ENCODE data around the gene PTPRU. TPM values are rescaled to one million over a fixed set of nuclear protein-coding genes. Genes with fewer than 3 reads are reported as not detected.

PTPRU gene
- total and polyA plus RNA-seq, 2 experiments from 2014 or later = 23.2 to 89.7 TPM

- Histone ChIP-seq H3K9me3 (ENCODE audit: low read depth) (no peaks in the 10 kb centered on the region), H3K27ac (no peak overlapping the region), H3K36me3 (no peaks in the 10 kb centered on the region), H3K27me3 (peaks cover 13% of the 10 kb centered on the region), H3K4me1 (ENCODE audit: low read depth) (peaks cover 9% of the 10 kb centered on the region), H3K4me3 (no peak overlapping the region)
- no peak for TF ChIP-seq CTCF (IDR thresholded peaks at IDR 0.05; ENCODE audit: low read depth, low read length)
- no peak for DNase-seq (ENCODE audit: low read depth in 1 of 2, low spot score in 1 of 2)
Measured at GRCh38 chr1:29354511-29355098, 118.3 kb downstream of the PTPRU start.

- Histone ChIP-seq H3K27me3 (peaks cover 13% of the 10 kb centered on the region), H3K27ac (no peak overlapping the region), H3K36me3 (no peaks in the 10 kb centered on the region), H3K9me3 (ENCODE audit: low read depth) (no peaks in the 10 kb centered on the region), H3K4me1 (ENCODE audit: low read depth) (peaks cover 9% of the 10 kb centered on the region), H3K4me3 (no peak overlapping the region)
- no peak for TF ChIP-seq CTCF (IDR thresholded peaks at IDR 0.05; ENCODE audit: low read depth, low read length)
- DNase-seq (ENCODE audit: low read depth in 1 of 2, low spot score in 1 of 2) = no peak
Measured at GRCh38 chr1:29355375-29355774, 119.1 kb downstream of the PTPRU start.

- peaks cover 5% of the 10 kb centered on the region for H3K27me3 ChIP-seq
- H3K4me3 ChIP-seq = no peak overlapping the region
- H3K4me1 ChIP-seq (ENCODE audit: low read depth) = peaks cover 9% of the 10 kb centered on the region
- DNase-seq (ENCODE audit: low read depth in 1 of 2, low spot score in 1 of 2) = no peak
- TF ChIP-seq CTCF (IDR thresholded peaks at IDR 0.05; ENCODE audit: low read depth, low read length) = no peak
- H3K36me3 ChIP-seq = no peaks in the 10 kb centered on the region
- H3K27ac ChIP-seq = no peak overlapping the region
- no peaks in the 10 kb centered on the region for H3K9me3 ChIP-seq (ENCODE audit: low read depth)
Measured at GRCh38 chr1:29356663-29357062, 120.3 kb downstream of the PTPRU start.

- Histone ChIP-seq H3K27me3 (peaks cover 3% of the 10 kb centered on the region), H3K9me3 (ENCODE audit: low read depth) (no peaks in the 10 kb centered on the region), H3K4me1 (ENCODE audit: low read depth) (peaks cover 9% of the 10 kb centered on the region), H3K27ac (no peak overlapping the region), H3K36me3 (no peaks in the 10 kb centered on the region), H3K4me3 (no peak overlapping the region)
- no peak for TF ChIP-seq CTCF (IDR thresholded peaks at IDR 0.05; ENCODE audit: low read depth, low read length)
- no peak for DNase-seq (ENCODE audit: low read depth in 1 of 2, low spot score in 1 of 2)
Measured at GRCh38 chr1:29357452-29357851, 121.1 kb downstream of the PTPRU start.

- H3K27me3 ChIP-seq = no peaks in the 10 kb centered on the region
- H3K36me3 ChIP-seq = no peaks in the 10 kb centered on the region
- DNase-seq (ENCODE audit: low read depth in 1 of 2, low spot score in 1 of 2) = no peak
- no peak overlapping the region for H3K27ac ChIP-seq
- peaks cover 9% of the 10 kb centered on the region for H3K4me1 ChIP-seq (ENCODE audit: low read depth)
- no peaks in the 10 kb centered on the region for H3K9me3 ChIP-seq (ENCODE audit: low read depth)
- H3K4me3 ChIP-seq = no peak overlapping the region
- TF ChIP-seq CTCF (IDR thresholded peaks at IDR 0.05; ENCODE audit: low read depth, low read length) = no peak
Measured at GRCh38 chr1:29358183-29358582, 121.9 kb downstream of the PTPRU start.

Data from cardiac muscle cell (in vitro differentiated cells and primary cell).